ENCODE results near the gene ORM1.

The ORM1 gene

GRCh38 chr9:114370251-114370967, 47.5 kb downstream of the ORM1 start:
- peaks cover 100% of the 10 kb centered on the region in 2 experiments for H3K4me1 ChIP-seq (ENCODE audit: control insufficient read depth in 1 of 2, insufficient read depth in 1 of 2, low read depth in 1 of 2, low read length in 1 of 2)
- H3K4me3 ChIP-seq (ENCODE audit: low read depth in 1 of 2, low read length in 1 of 2), result peak overlapping the region; percentile 29 to 66
- TF ChIP-seq, protein P1, sequence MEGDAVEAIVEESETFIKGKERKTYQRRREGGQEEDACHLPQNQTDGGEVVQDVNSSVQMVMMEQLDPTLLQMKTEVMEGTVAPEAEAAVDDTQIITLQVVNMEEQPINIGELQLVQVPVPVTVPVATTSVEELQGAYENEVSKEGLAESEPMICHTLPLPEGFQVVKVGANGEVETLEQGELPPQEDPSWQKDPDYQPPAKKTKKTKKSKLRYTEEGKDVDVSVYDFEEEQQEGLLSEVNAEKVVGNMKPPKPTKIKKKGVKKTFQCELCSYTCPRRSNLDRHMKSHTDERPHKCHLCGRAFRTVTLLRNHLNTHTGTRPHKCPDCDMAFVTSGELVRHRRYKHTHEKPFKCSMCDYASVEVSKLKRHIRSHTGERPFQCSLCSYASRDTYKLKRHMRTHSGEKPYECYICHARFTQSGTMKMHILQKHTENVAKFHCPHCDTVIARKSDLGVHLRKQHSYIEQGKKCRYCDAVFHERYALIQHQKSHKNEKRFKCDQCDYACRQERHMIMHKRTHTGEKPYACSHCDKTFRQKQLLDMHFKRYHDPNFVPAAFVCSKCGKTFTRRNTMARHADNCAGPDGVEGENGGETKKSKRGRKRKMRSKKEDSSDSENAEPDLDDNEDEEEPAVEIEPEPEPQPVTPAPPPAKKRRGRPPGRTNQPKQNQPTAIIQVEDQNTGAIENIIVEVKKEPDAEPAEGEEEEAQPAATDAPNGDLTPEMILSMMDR (IDR thresholded peaks at IDR 0.05), result no peak
- no peaks in the 10 kb centered on the region for H3K9me3 ChIP-seq
- no peaks in the 10 kb centered on the region for H3K27me3 ChIP-seq
- peaks cover 70% of the 10 kb centered on the region for H3K36me3 ChIP-seq
- H3K27ac ChIP-seq, result peak overlapping the region; percentile 98

- Histone ChIP-seq H3K36me3 (peaks cover 69% of the 10 kb centered on the region), H3K4me1 (ENCODE audit: control insufficient read depth in 1 of 2, insufficient read depth in 1 of 2, low read depth in 1 of 2, low read length in 1 of 2) (peaks cover 98 to 99% of the 10 kb centered on the region in 2 experiments), H3K27me3 (no peaks in the 10 kb centered on the region), H3K4me3 (ENCODE audit: low read depth in 1 of 2, low read length in 1 of 2) (peak overlapping the region; percentile 57 to 66), H3K27ac (peak overlapping the region; percentile 98), H3K9me3 (no peaks in the 10 kb centered on the region)
- TF ChIP-seq, protein P1 (IDR thresholded peaks at IDR 0.05), result no peak
Observed at GRCh38 chr9:114370968-114371320, 48.0 kb downstream of the ORM1 start.

GRCh38 chr9:114371343-114371944, 48.5 kb downstream of the ORM1 start:
- Histone ChIP-seq H3K9me3 (no peaks in the 10 kb centered on the region), H3K4me1 (ENCODE audit: control insufficient read depth in 1 of 2, insufficient read depth in 1 of 2, low read depth in 1 of 2, low read length in 1 of 2) (peaks cover 95 to 97% of the 10 kb centered on the region in 2 experiments), H3K27me3 (no peaks in the 10 kb centered on the region), H3K27ac (peak overlapping the region; percentile 98), H3K4me3 (ENCODE audit: low read depth in 1 of 2, low read length in 1 of 2) (peak overlapping the region; percentile 57 to 66), H3K36me3 (peaks cover 68% of the 10 kb centered on the region)
- TF ChIP-seq, protein P1 (IDR thresholded peaks at IDR 0.05), result no peak

DNA sequence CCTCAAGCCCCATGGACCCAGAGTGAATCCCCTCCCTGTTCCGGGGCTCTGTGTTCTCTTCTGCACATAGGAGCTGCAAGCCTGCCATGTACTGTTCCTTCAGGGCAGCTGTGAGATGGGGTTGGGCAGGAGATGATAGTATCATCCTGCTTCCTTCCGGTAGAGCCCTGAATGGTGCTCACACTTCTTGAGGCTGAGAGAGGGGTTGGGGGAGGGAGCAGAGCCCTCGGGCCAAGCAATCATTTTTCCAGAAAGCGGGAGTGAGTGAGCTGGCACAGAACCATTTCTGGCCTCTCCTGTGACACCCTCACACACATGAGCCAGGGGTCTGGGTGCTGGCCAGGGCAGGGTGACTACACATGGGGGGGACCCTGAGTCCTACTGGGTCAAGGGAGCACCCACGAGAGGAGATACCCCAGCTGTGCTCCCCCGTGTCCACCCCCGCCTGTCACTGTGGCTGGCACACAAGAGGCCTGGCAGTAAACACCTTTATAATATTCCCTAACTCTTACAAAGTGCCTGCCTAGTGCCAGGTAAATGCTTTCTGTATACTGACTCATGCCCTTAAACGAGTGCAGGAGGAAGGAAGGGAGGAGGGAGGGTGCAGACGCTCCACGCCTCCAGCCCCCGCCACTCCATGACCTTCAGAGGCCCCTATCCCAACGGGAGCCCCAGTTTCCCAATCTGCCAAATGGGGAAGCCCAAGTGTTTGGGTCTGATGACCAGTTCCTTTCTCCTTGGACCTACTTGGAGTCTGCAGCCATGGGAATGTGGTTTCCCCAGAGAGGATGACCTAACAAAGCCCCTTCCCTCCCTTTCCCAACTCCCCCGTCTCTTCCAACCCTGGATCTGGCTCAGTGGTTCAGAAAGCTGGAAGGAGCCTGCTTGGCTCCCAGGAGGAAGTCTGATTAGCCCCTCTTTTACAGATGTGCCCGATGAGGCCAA, 49.3 kb downstream of the ORM1 start:
- Histone ChIP-seq H3K36me3 (peaks cover 73% of the 10 kb centered on the region), H3K9me3 (no peaks in the 10 kb centered on the region), H3K27ac (peak overlapping the region; percentile 98), H3K27me3 (no peaks in the 10 kb centered on the region), H3K4me3 (ENCODE audit: low read depth in 1 of 2, low read length in 1 of 2) (peak overlapping the region; percentile 57 to 66), H3K4me1 (ENCODE audit: control insufficient read depth in 1 of 2, insufficient read depth in 1 of 2, low read depth in 1 of 2, low read length in 1 of 2) (peaks cover 95 to 97% of the 10 kb centered on the region in 2 experiments)
- TF ChIP-seq, protein P1 (IDR thresholded peaks at IDR 0.05), result no peak

DNA sequence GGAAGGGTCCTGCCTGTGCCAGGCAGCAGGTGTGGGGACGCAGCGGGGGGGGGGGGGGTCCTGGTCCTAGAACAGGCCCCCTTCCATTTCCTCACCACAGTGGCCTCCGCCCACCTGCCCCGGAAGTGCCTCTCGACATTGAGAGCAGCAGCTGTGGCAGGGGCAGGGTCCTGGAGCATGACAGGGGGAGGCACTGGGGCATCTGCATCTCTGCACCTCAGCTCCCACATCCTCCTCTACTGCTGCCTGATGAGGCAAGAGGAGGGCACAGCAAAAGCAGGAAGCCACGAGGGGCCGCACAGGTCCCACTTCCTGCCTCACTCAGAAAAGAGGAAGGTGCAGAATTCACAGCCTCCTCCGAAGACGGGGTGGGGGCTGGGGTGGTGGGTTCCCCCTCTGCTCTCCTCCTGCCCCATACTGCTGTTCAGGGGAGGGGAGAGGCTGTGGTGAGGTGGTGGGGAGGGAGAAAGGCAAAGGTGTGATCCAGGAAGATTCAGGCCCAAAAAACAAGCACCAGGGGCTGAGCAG, 50.1 kb downstream of the ORM1 start:
- Histone ChIP-seq H3K36me3 (peaks cover 73% of the 10 kb centered on the region), H3K9me3 (no peaks in the 10 kb centered on the region), H3K4me1 (ENCODE audit: control insufficient read depth in 1 of 2, insufficient read depth in 1 of 2, low read depth in 1 of 2, low read length in 1 of 2) (peaks cover 95 to 97% of the 10 kb centered on the region in 2 experiments), H3K27me3 (no peaks in the 10 kb centered on the region), H3K4me3 (ENCODE audit: low read depth in 1 of 2, low read length in 1 of 2) (peak overlapping the region; percentile 57 to 66), H3K27ac (peak overlapping the region; percentile 98)
- TF ChIP-seq, protein P1 (IDR thresholded peaks at IDR 0.05), result peak; percentile 56

Measured in neutrophil (primary cell).